ENCODE data around the gene TCAIM.

Gene TCAIM

DNA sequence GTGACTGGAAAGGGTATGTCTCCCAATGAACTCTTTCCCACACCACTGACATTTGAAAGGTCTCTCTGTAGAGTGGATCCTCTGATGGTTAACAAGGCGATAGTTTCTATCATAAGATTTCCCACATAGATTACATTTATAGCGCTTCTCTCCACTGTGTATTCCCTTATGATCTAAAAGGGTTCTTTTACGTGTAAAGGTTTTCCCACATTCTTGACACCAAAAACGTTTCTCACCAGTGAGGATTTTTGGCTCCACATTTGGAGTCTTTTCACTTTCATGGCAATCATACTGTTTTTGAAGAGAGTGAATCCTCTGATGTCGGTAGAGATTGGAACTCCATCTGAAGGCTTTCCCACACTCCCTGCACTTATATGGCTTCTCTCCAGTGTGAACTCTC, 108.4 kb downstream of the TCAIM start:
- DNase-seq (ENCODE audit: low spot score): no peak

DNA sequence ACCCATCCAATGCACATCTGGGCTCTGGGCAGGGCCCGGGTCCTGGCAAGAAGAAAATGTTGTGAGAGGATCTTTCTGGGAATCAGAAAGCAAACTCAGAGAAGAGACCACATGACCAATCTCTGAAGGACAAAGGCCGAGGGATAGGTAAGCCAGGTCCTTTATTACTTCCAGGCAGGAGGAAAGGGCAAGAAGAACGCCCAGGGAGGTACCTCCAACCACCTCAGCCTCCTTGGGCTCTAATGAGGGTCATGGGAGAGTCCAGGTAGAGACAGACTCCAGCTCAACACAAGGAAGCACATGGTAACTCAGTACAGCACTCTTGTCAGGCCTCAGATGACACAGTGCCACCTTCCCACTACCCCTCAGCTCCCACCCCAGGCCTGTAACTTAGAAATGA, 112.9 kb downstream of the TCAIM start:
- DNase-seq (ENCODE audit: low spot score): no peak

DNA sequence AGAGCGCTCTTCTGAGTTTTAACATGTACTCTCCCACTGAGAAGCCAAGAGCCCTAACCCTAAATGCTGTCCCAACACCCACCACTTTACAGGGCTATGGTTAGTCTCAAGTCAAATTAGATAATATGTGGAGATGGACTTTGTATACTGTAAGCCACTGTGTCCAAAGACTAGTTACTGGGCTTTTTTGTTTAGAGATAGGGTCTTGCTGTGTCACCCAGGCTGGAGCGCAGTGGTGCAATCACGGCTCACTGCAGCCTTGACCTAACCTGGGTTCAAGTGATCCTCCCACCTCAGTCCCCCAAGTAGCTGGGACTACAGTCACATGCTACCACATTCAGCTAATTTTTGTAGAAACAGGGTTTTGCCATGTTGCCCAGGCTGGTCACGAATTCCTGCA, 115.7 kb downstream of the TCAIM start:
- DNase-seq (ENCODE audit: low spot score): no peak

DNA sequence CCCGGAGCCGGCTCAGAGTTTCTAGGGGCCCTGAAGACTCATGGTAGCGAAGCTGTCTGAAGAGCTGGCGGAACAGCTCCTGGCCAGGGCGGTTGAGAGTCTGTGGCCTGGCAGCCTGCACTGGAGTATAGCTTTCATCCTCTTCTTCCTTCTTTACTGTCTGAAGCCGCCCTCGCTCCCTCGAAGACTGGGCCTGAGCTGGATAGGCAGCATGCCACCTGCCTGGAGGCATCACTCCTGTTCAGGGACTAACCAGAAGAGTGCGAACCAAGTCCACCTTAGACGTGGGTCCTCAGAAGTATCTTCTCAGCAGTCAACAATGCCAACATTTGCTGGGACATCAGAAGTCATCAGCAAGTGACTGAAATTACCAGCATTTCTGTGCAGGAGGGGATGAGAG, 116.8 kb downstream of the TCAIM start:
- no peak for DNase-seq (ENCODE audit: low spot score)
